ENCODE measurements around the gene UGT1A9.

DNA sequence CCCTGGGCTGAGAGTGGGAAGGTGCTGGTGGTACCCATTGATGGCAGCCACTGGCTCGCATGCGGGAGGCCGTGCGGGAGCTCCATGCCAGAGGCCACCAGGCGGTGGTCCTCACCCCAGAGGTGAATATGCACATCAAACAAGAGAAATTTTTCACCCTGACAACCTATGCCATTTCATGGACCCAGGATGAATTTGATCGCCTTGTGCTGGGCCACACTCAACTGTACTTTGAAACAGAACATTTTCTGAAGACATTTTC, 75.5 kb downstream of the UGT1A9 start:
- TF ChIP-seq, protein P1, sequence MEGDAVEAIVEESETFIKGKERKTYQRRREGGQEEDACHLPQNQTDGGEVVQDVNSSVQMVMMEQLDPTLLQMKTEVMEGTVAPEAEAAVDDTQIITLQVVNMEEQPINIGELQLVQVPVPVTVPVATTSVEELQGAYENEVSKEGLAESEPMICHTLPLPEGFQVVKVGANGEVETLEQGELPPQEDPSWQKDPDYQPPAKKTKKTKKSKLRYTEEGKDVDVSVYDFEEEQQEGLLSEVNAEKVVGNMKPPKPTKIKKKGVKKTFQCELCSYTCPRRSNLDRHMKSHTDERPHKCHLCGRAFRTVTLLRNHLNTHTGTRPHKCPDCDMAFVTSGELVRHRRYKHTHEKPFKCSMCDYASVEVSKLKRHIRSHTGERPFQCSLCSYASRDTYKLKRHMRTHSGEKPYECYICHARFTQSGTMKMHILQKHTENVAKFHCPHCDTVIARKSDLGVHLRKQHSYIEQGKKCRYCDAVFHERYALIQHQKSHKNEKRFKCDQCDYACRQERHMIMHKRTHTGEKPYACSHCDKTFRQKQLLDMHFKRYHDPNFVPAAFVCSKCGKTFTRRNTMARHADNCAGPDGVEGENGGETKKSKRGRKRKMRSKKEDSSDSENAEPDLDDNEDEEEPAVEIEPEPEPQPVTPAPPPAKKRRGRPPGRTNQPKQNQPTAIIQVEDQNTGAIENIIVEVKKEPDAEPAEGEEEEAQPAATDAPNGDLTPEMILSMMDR (IDR thresholded peaks at IDR 0.05) = no peak
- TF ChIP-seq POLR2AphosphoS5 (IDR thresholded peaks at IDR 0.05) (no peak), POLR2A (IDR thresholded peaks at IDR 0.05) (no peak)

Measured in gastroesophageal sphincter (tissue), 3 donors.